Cardiac muscle cell (in vitro differentiated cells and primary cell): ENCODE results near the gene IGSF9. TPM values are rescaled to one million over a fixed set of nuclear protein-coding genes. Genes with fewer than 3 reads are reported as not detected.

Experiments used
- DNase-seq, 2 donors: peaks; one replicate each; pipeline versions ENCODE4 v3.0.0 to v3.0.0-alpha.2; 2010 to 2017; ENCODE audit warnings: low read depth in 1 of 2, low spot score in 1 of 2
- H3K27ac ChIP-seq: fragments of 200-600 bp; sonication (generic); 2 replicates; pipeline ENCODE4 v1.5.1; 2016
- H3K27me3 ChIP-seq: fragments of 200-600 bp; sonication (generic); 2 replicates; pipeline ENCODE4 v1.6.0; 2016; ENCODE audit warnings: control low read depth
- H3K36me3 ChIP-seq: fragments of 200-600 bp; sonication (generic); 2 replicates; pipeline ENCODE4 v1.5.1; 2016; ENCODE audit warnings: control low read depth
- H3K4me1 ChIP-seq: fragments of 200-600 bp; sonication (generic); 2 replicates; pipeline ENCODE4 v1.8.1; 2017; ENCODE audit warnings: low read depth, mild to moderate bottlenecking, mixed run types
- H3K4me3 ChIP-seq: fragments of 200-600 bp; sonication (generic); 2 replicates; pipeline ENCODE4 v1.5.1; 2016; ENCODE audit warnings: mild to moderate bottlenecking
- H3K9me3 ChIP-seq: fragments of 200-600 bp; sonication (generic); 2 replicates; pipeline ENCODE4 v1.5.1; 2017; ENCODE audit warnings: low read depth, mild to moderate bottlenecking, control low read depth
- polyA plus RNA-seq: library from polyadenylated mRNA; unstranded; fragments of >200 nt; fragmentation: Nextera tagmentation; extraction: Ambion mirVana; gene quantifications from 2 replicates; pipeline ENCODE4 v1.2.1, GENCODE V29; 2016
- total RNA-seq: library from RNA; depleted of rRNA; stranded (reverse); fragments of >200 nt; gene quantifications from 2 replicates; pipeline ENCODE4 v1.2.3, GENCODE V29; 2016
- TF ChIP-seq, protein P1 (sequence below): IDR thresholded peaks from 2 replicates; pipeline ENCODE4 v1.5.1; 2012; ENCODE audit warnings: low read depth, mild to moderate bottlenecking, low read length

IGSF9 gene
- total and polyA plus RNA-seq, 2 experiments from 2014 or later = 1.7 to 2.3 TPM

DNA sequence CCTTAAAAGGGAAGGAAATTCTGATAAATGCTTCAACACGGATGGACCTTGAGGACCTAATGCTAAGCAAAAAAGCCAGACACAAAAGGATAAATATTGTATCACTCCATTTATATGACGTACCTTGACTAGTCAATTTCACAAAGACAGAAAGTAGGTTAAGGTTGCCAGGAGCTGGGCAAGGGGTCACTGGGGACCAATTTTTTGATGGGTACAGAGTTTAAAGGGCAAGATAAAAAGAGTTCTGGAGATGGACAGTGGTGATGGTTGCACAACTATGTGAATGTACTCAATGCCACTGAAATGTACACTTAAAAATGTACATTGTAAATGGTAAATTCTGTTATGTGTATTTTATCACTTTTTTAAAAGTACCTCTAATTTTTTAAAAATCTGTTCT is 40.7 kb upstream of the IGSF9 start:
- DNase-seq = no peak
- Histone ChIP-seq H3K4me3 (no peak overlapping the region), H3K27me3 (peaks cover 5% of the 10 kb centered on the region), H3K27ac (no peak overlapping the region), H3K9me3 (no peaks in the 10 kb centered on the region), H3K36me3 (no peaks in the 10 kb centered on the region), H3K4me1 (peaks cover 13% of the 10 kb centered on the region)
- TF ChIP-seq, protein P1, sequence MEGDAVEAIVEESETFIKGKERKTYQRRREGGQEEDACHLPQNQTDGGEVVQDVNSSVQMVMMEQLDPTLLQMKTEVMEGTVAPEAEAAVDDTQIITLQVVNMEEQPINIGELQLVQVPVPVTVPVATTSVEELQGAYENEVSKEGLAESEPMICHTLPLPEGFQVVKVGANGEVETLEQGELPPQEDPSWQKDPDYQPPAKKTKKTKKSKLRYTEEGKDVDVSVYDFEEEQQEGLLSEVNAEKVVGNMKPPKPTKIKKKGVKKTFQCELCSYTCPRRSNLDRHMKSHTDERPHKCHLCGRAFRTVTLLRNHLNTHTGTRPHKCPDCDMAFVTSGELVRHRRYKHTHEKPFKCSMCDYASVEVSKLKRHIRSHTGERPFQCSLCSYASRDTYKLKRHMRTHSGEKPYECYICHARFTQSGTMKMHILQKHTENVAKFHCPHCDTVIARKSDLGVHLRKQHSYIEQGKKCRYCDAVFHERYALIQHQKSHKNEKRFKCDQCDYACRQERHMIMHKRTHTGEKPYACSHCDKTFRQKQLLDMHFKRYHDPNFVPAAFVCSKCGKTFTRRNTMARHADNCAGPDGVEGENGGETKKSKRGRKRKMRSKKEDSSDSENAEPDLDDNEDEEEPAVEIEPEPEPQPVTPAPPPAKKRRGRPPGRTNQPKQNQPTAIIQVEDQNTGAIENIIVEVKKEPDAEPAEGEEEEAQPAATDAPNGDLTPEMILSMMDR = no peak

DNA sequence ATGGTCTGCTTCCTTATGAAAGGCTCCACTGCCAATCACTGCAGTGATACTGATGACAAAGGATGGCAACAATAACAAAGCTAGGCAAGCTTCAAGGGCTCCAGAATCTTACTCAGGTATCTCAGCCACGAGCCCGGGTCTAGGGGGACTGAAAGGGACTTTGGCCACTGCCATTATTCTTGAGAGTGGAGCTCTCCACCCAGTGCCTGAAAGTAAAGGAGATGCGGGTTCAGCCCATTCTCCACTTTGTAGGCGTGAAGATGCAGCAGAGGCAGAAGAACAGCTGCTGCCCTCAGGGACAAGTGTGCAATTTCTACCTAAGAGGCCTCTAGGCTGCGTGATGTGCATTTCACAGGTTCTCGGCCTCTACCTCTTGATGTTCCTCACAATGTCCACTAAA is 40.1 kb upstream of the IGSF9 start:
- H3K27ac ChIP-seq = no peak overlapping the region
- H3K4me3 ChIP-seq = no peak overlapping the region
- H3K4me1 ChIP-seq = peaks cover 13% of the 10 kb centered on the region
- TF ChIP-seq, protein P1 = no peak
- no peaks in the 10 kb centered on the region for H3K9me3 ChIP-seq
- H3K27me3 ChIP-seq = peaks cover 5% of the 10 kb centered on the region
- no peaks in the 10 kb centered on the region for H3K36me3 ChIP-seq
- no peak for DNase-seq

- peaks cover 13% of the 10 kb centered on the region for H3K4me1 ChIP-seq
- H3K27me3 ChIP-seq = peaks cover 13% of the 10 kb centered on the region
- TF ChIP-seq, protein P1 = no peak
- DNase-seq = no peak
- H3K9me3 ChIP-seq = no peaks in the 10 kb centered on the region
- no peak overlapping the region for H3K27ac ChIP-seq
- H3K4me3 ChIP-seq = no peak overlapping the region
- no peaks in the 10 kb centered on the region for H3K36me3 ChIP-seq
These were observed 38.3 kb upstream of the IGSF9 start for GRCh38 chr1:159983681-159984080.

DNA sequence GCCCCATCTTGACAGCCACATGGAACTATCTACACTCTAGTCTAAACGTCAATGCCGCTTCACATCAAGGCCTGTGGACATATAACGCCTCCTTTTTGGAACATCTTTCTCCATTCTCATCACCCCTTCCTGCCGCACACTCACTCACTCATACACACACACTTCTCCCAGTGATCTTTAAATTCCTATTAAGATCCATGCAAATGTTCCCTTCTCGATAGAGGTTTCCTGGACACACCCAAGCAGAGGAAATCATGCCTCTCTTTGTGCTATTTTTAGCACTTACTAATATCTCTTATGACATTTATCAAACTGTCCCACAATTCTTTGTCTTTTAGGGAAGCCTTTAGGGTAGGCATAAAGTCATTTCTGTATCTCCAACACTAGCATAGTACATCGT is 36.9 kb upstream of the IGSF9 start:
- TF ChIP-seq, protein P1 = no peak
- H3K36me3 ChIP-seq = no peaks in the 10 kb centered on the region
- no peak overlapping the region for H3K4me3 ChIP-seq
- no peak overlapping the region for H3K27ac ChIP-seq
- H3K4me1 ChIP-seq = peaks cover 5% of the 10 kb centered on the region
- peaks cover 22% of the 10 kb centered on the region for H3K27me3 ChIP-seq
- no peak for DNase-seq
- no peaks in the 10 kb centered on the region for H3K9me3 ChIP-seq

GRCh38 chr1:159981351-159982055 is 36.1 kb upstream of the IGSF9 start:
- Histone ChIP-seq H3K4me3 (no peak overlapping the region), H3K4me1 (no peaks in the 10 kb centered on the region), H3K9me3 (no peaks in the 10 kb centered on the region), H3K27ac (no peak overlapping the region), H3K27me3 (peaks cover 24% of the 10 kb centered on the region), H3K36me3 (no peaks in the 10 kb centered on the region)
- no peak for DNase-seq
- TF ChIP-seq, protein P1 = no peak
